ENCODE data around the gene IGSF21.
"Not testable (repeated sequence)": the region's sequence is repeated elsewhere in the genome, so short reads cannot be mapped to it uniquely, and the experiment has no call there.

IGSF21 gene

GRCh38 chr1:18353992-18354391 is 246.4 kb downstream of the IGSF21 start:
- Histone ChIP-seq H3K9ac (ENCODE audit: insufficient read length) (no peak overlapping the region), H3K27ac (no peak overlapping the region), H3K36me3 (ENCODE audit: insufficient read depth, low read length) (no peaks in the 10 kb centered on the region), H3K9me3 (ENCODE audit: low read depth, low read length) (no peaks in the 10 kb centered on the region), H3K4me3 (no peak overlapping the region)
- no peak for DNase-seq (ENCODE audit: low read depth, low spot score)
- TF ChIP-seq FOXP2 (optimal IDR thresholded peaks at IDR 0.05; ENCODE audit: control extremely low read depth, extremely low read length, insufficient read depth) (no peak), EZH2 (IDR thresholded peaks at IDR 0.05) (no peak), POLR2AphosphoS5 (IDR thresholded peaks at IDR 0.05; ENCODE audit: borderline replicate concordance, low read depth, low read length) (no peak)

- H3K9me3 ChIP-seq (ENCODE audit: low read depth, low read length) = no peaks in the 10 kb centered on the region
- no peak overlapping the region for H3K9ac ChIP-seq (ENCODE audit: insufficient read length)
- H3K4me3 ChIP-seq = no peak overlapping the region
- TF ChIP-seq FOXP2 (optimal IDR thresholded peaks at IDR 0.05; ENCODE audit: control extremely low read depth, extremely low read length, insufficient read depth) (no peak), POLR2AphosphoS5 (IDR thresholded peaks at IDR 0.05; ENCODE audit: borderline replicate concordance, low read depth, low read length) (peak; percentile 44; the same call in 1 of the 2 replicates), EZH2 (IDR thresholded peaks at IDR 0.05) (no peak)
- peak; percentile 42 for DNase-seq (ENCODE audit: low read depth, low spot score)
- no peaks in the 10 kb centered on the region for H3K36me3 ChIP-seq (ENCODE audit: insufficient read depth, low read length)
- peak overlapping the region; percentile 20; the same call in 1 of the 2 replicates for H3K27ac ChIP-seq
These were observed 247.0 kb downstream of the IGSF21 start for GRCh38 chr1:18354612-18355011.

GRCh38 chr1:18357622-18358230 is 250.1 kb downstream of the IGSF21 start:
- H3K9me3 ChIP-seq (ENCODE audit: low read depth, low read length) = no peaks in the 10 kb centered on the region
- no peak for TF ChIP-seq EZH2 (IDR thresholded peaks at IDR 0.05)
- DNase-seq (ENCODE audit: low read depth, low spot score) = no peak

GRCh38 chr1:18358600-18358999 is 251.0 kb downstream of the IGSF21 start:
- DNase-seq (ENCODE audit: low read depth, low spot score) = no peak
- Histone ChIP-seq H3K36me3 (ENCODE audit: insufficient read depth, low read length) (no peaks in the 10 kb centered on the region), H3K4me3 (no peak overlapping the region), H3K27ac (peak overlapping the region; percentile 91), H3K9ac (ENCODE audit: insufficient read length) (peak overlapping the region; percentile 14), H3K9me3 (ENCODE audit: low read depth, low read length) (no peaks in the 10 kb centered on the region)
- TF ChIP-seq EZH2 (IDR thresholded peaks at IDR 0.05) (no peak), POLR2AphosphoS5 (IDR thresholded peaks at IDR 0.05; ENCODE audit: borderline replicate concordance, low read depth, low read length) (no peak), FOXP2 (optimal IDR thresholded peaks at IDR 0.05; ENCODE audit: control extremely low read depth, extremely low read length, insufficient read depth) (no peak)

More at GRCh38 chr1:18357622-18358230, 250.1 kb downstream of the IGSF21 start:
- Histone ChIP-seq H3K36me3 (ENCODE audit: insufficient read depth, low read length) (no peaks in the 10 kb centered on the region), H3K4me3 (no peak overlapping the region), H3K9ac (ENCODE audit: insufficient read length) (no peak overlapping the region), H3K27ac (peak overlapping the region; percentile 91)

GRCh38 chr1:18360251-18360650 is 252.7 kb downstream of the IGSF21 start:
- Histone ChIP-seq H3K36me3 (ENCODE audit: insufficient read depth, low read length) (no peaks in the 10 kb centered on the region; the same call in 1 of the 2 replicates), H3K4me3 (no peak overlapping the region), H3K27ac (peak overlapping the region; percentile 84), H3K9me3 (ENCODE audit: low read depth, low read length) (no peaks in the 10 kb centered on the region), H3K9ac (ENCODE audit: insufficient read length) (no peak overlapping the region)
- no peak for DNase-seq (ENCODE audit: low read depth, low spot score)
- TF ChIP-seq POLR2AphosphoS5 (IDR thresholded peaks at IDR 0.05; ENCODE audit: borderline replicate concordance, low read depth, low read length) = no peak
- TF ChIP-seq EZH2 (IDR thresholded peaks at IDR 0.05) = no peak
- TF ChIP-seq FOXP2 (optimal IDR thresholded peaks at IDR 0.05; ENCODE audit: control extremely low read depth, extremely low read length, insufficient read depth) = no peak

GRCh38 chr1:18362150-18362549 is 254.6 kb downstream of the IGSF21 start:
- TF ChIP-seq FOXP2 (optimal IDR thresholded peaks at IDR 0.05; ENCODE audit: control extremely low read depth, extremely low read length, insufficient read depth) (no peak), POLR2AphosphoS5 (IDR thresholded peaks at IDR 0.05; ENCODE audit: borderline replicate concordance, low read depth, low read length) (no peak), EZH2 (IDR thresholded peaks at IDR 0.05) (no peak)
- H3K36me3 ChIP-seq (ENCODE audit: insufficient read depth, low read length) = no peaks in the 10 kb centered on the region; the same call in 1 of the 2 replicates
- no peak overlapping the region for H3K4me3 ChIP-seq
- H3K9ac ChIP-seq (ENCODE audit: insufficient read length) = no peak overlapping the region
- no peak for DNase-seq (ENCODE audit: low read depth, low spot score)
- no peaks in the 10 kb centered on the region for H3K9me3 ChIP-seq (ENCODE audit: low read depth, low read length)
- no peak overlapping the region for H3K27ac ChIP-seq

- no peak for DNase-seq (ENCODE audit: low read depth, low spot score)
- Histone ChIP-seq H3K36me3 (ENCODE audit: insufficient read depth, low read length) (no peaks in the 10 kb centered on the region; the same call in 1 of the 2 replicates), H3K4me3 (no peak overlapping the region), H3K9ac (ENCODE audit: insufficient read length) (no peak overlapping the region), H3K9me3 (ENCODE audit: low read depth, low read length) (no peaks in the 10 kb centered on the region), H3K27ac (no peak overlapping the region)
- TF ChIP-seq EZH2 (IDR thresholded peaks at IDR 0.05) = no peak
- TF ChIP-seq FOXP2 (optimal IDR thresholded peaks at IDR 0.05; ENCODE audit: control extremely low read depth, extremely low read length, insufficient read depth) = no peak
- no peak for TF ChIP-seq POLR2AphosphoS5 (IDR thresholded peaks at IDR 0.05; ENCODE audit: borderline replicate concordance, low read depth, low read length)
These were observed 255.8 kb downstream of the IGSF21 start for GRCh38 chr1:18363436-18363835.

GRCh38 chr1:18365099-18365705 is 257.6 kb downstream of the IGSF21 start:
- H3K36me3 ChIP-seq (ENCODE audit: insufficient read depth, low read length) = no peaks in the 10 kb centered on the region; the same call in 1 of the 2 replicates
- no peak for DNase-seq (ENCODE audit: low read depth, low spot score)
- H3K9me3 ChIP-seq (ENCODE audit: low read depth, low read length) = no peaks in the 10 kb centered on the region
- H3K4me3 ChIP-seq = no peak overlapping the region
- H3K27ac ChIP-seq = no peak overlapping the region
- no peak overlapping the region for H3K9ac ChIP-seq (ENCODE audit: insufficient read length)
- TF ChIP-seq FOXP2 (optimal IDR thresholded peaks at IDR 0.05; ENCODE audit: control extremely low read depth, extremely low read length, insufficient read depth) = no peak
- no peak for TF ChIP-seq EZH2 (IDR thresholded peaks at IDR 0.05)
- no peak for TF ChIP-seq POLR2AphosphoS5 (IDR thresholded peaks at IDR 0.05; ENCODE audit: borderline replicate concordance, low read depth, low read length)

GRCh38 chr1:18372505-18372904 is 264.9 kb downstream of the IGSF21 start:
- H3K27ac ChIP-seq; H3K9ac ChIP-seq (ENCODE audit: insufficient read length); H3K36me3 ChIP-seq (ENCODE audit: insufficient read depth, low read length); H3K9me3 ChIP-seq (ENCODE audit: low read depth, low read length); DNase-seq (ENCODE audit: low read depth, low spot score); H3K4me3 ChIP-seq: not testable (repeated sequence)

All from SK-N-MC (cell line).